Transverse colon (tissue), 4 donors: ENCODE results near the gene L3HYPDH.

Experiments used
- CTCF ChIP-seq, 5 experiments: fragments of 200-600 bp in 3 of 5; fragments of 450-650 bp in 2 of 5; sonication (generic) in 3 of 5; IDR thresholded peaks; 1 replicate in 2 of 5; 2 replicates in 3 of 5; pipeline ENCODE4 v1.5.1; 2016 to 2017; ENCODE audit warnings: antibody characterized with exemption in 5 of 5, inconsistent platforms in 3 of 5, mild to moderate bottlenecking in 2 of 5, moderate library complexity in 1 of 5
- POLR2A ChIP-seq: fragments of 450-650 bp; IDR thresholded peaks from one replicate; pipeline ENCODE4 v1.6.1; 2016; ENCODE audit warnings: antibody characterized with exemption, mild to moderate bottlenecking, moderate library complexity
- POLR2AphosphoS5 ChIP-seq, 3 donors: sonication (generic); formaldehyde crosslinking; IDR thresholded peaks; one replicate each; pipeline ENCODE4 v1.6.1; 2016; ENCODE audit warnings: antibody characterized with exemption in 3 of 3

- TF ChIP-seq POLR2A (no peak), CTCF (IDR thresholded peaks at IDR 0.05) (no peak), POLR2AphosphoS5 (IDR thresholded peaks at IDR 0.05) (no peak)
Observed at GRCh38 chr14:59490756-59491155, 6.5 kb upstream of the L3HYPDH start.
